NT2/D1 (cell line): ENCODE measurements around the gene CALML3.
"Not testable (repeated sequence)": the region's sequence is repeated elsewhere in the genome, so short reads cannot be mapped to it uniquely, and the experiment has no call there.

Experiments
- SUZ12 ChIP-seq: IDR thresholded peaks from 2 replicates; pipeline ENCODE4 v1.6.1; 2011; ENCODE audit not compliant: insufficient read length, insufficient read depth; ENCODE audit errors: extremely low read depth
- ZNF274 ChIP-seq: IDR thresholded peaks from 2 replicates; pipeline ENCODE4 v1.6.1; 2011; ENCODE audit warnings: mild to moderate bottlenecking, low read depth, low read length

DNA sequence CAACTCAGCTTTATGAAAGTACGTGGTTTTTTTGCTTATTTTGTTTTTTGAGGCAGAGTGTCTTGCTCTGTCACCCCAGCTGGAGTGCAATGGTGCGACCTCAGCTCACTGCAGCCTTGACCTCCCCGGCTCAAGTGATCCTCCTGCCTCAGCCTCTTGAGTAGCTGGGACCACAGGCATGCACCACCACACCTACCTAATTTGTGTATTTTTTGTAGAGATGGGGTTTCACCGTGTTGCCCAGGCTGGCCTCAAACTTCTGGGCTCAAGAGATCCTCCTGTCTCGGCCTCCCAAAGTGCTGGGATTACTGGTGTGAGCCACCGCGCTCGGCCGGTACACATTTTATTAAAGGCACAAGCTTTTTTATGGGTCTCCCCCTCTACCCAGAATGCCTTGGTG, 34.3 kb downstream of the CALML3 start:
- TF ChIP-seq ZNF274, SUZ12: not testable (repeated sequence)
